Measurements from ENCODE around the gene AMIGO1. TPM values are rescaled to one million over a fixed set of nuclear protein-coding genes. Genes with fewer than 3 reads are reported as not detected.

AMIGO1 gene
- polyA plus RNA-seq, 3 donors, result 0.05 to 0.26 (median 0.07) TPM

GRCh38 chr1:109488201-109488600 is 21.3 kb downstream of the AMIGO1 start:
- H2AFZ ChIP-seq (ENCODE audit: insufficient read depth, low read depth, low read length, poor library complexity, severe bottlenecking), result no peak overlapping the region
- no peak overlapping the region for H3K27ac ChIP-seq (ENCODE audit: low read depth in 1 of 2, low read length in 2 of 2)
- no peaks in the 10 kb centered on the region for H3K79me2 ChIP-seq (ENCODE audit: insufficient read depth, low read length)
- intact Hi-C loops (cut with micrococcal nuclease), result no loop called here
- H3K4me2 ChIP-seq (replicated peaks; ENCODE audit: extremely low read depth, low read length, poor library complexity, severe bottlenecking), result no peak overlapping the region
- no peak overlapping the region for H3K9ac ChIP-seq (ENCODE audit: insufficient read depth, low read length, poor library complexity, severe bottlenecking)
- Mint-ChIP-seq H3K27me3 (ENCODE audit: low read depth in 3 of 3) (peaks cover 3 to 7% (median 5%) of the 10 kb centered on the region in 3 donors), H3K4me3 (no peak overlapping the region), H3K36me3 (peaks cover 16 to 20% of the 10 kb centered on the region in 2 donors), H3K27ac (no peak overlapping the region), H3K4me1 (peaks cover 23% of the 10 kb centered on the region), H3K9me3 (no peaks in the 10 kb centered on the region)
- WGBS (ENCODE audit: insufficient coverage), result 100% methylated on average over 2 of the region's 5 CpGs
- TF ChIP-seq CTCF (IDR thresholded peaks at IDR 0.05), result no peak
- H3K9me3 ChIP-seq (replicated peaks in 1 of 2; ENCODE audit: control insufficient read depth in 1 of 2, insufficient read depth in 1 of 2, low read length in 2 of 2), result no peaks in the 10 kb centered on the region
- no peak overlapping the region for H3K4me3 ChIP-seq (replicated peaks in 1 of 3; ENCODE audit: low read depth in 2 of 3, low read length in 3 of 3)
- H4K20me1 ChIP-seq (ENCODE audit: insufficient read depth, low read length), result no peaks in the 10 kb centered on the region
- no peak for DNase-seq
- H3K27me3 ChIP-seq (ENCODE audit: control insufficient read depth in 2 of 2, insufficient read depth in 2 of 2, low read length in 2 of 2), result peaks cover 0 to under 1% of the 10 kb centered on the region in 2 donors
- peaks cover 12 to 15% of the 10 kb centered on the region in 2 donors for H3K4me1 ChIP-seq (ENCODE audit: control insufficient read depth in 1 of 2, insufficient read depth in 2 of 2, low read length in 2 of 2)
- no peaks in the 10 kb centered on the region for H3K36me3 ChIP-seq (replicated peaks in 1 of 2; ENCODE audit: control insufficient read depth in 1 of 2, insufficient read depth in 2 of 2, low read length in 2 of 2)

- Mint-ChIP-seq H3K36me3 (peaks cover 16 to 20% of the 10 kb centered on the region in 2 donors), H3K27ac (no peak overlapping the region), H3K4me3 (no peak overlapping the region), H3K27me3 (ENCODE audit: low read depth in 3 of 3) (peaks cover 11 to 12% (median 12%) of the 10 kb centered on the region in 3 donors), H3K9me3 (no peaks in the 10 kb centered on the region), H3K4me1 (peaks cover 27% of the 10 kb centered on the region)
- Histone ChIP-seq H3K27me3 (ENCODE audit: control insufficient read depth in 2 of 2, insufficient read depth in 2 of 2, low read length in 2 of 2) (peaks cover 4 to 7% of the 10 kb centered on the region in 2 donors), H3K4me2 (replicated peaks; ENCODE audit: extremely low read depth, low read length, poor library complexity, severe bottlenecking) (no peak overlapping the region), H4K20me1 (ENCODE audit: insufficient read depth, low read length) (no peaks in the 10 kb centered on the region), H3K36me3 (replicated peaks in 1 of 2; ENCODE audit: control insufficient read depth in 1 of 2, insufficient read depth in 2 of 2, low read length in 2 of 2) (no peaks in the 10 kb centered on the region), H3K4me3 (replicated peaks in 1 of 3; ENCODE audit: low read depth in 2 of 3, low read length in 3 of 3) (no peak overlapping the region), H3K9me3 (replicated peaks in 1 of 2; ENCODE audit: control insufficient read depth in 1 of 2, insufficient read depth in 1 of 2, low read length in 2 of 2) (no peaks in the 10 kb centered on the region), H2AFZ (ENCODE audit: insufficient read depth, low read depth, low read length, poor library complexity, severe bottlenecking) (no peak overlapping the region), H3K79me2 (ENCODE audit: insufficient read depth, low read length) (no peaks in the 10 kb centered on the region), H3K9ac (ENCODE audit: insufficient read depth, low read length, poor library complexity, severe bottlenecking) (no peak overlapping the region), H3K4me1 (ENCODE audit: control insufficient read depth in 1 of 2, insufficient read depth in 2 of 2, low read length in 2 of 2) (peaks cover 16 to 19% of the 10 kb centered on the region in 2 donors), H3K27ac (ENCODE audit: low read depth in 1 of 2, low read length in 2 of 2) (no peak overlapping the region)
- TF ChIP-seq CTCF (IDR thresholded peaks at IDR 0.05), result no peak
- intact Hi-C loops (cut with micrococcal nuclease), result no loop called here
- WGBS (ENCODE audit: insufficient coverage), result 90% methylated on average over 2 of the region's 5 CpGs
- no peak for DNase-seq
These were observed 22.3 kb downstream of the AMIGO1 start for GRCh38 chr1:109487261-109487660.

Data from CD14-positive monocyte (primary cell).